ENCODE data around the gene MAST4. TPM values are rescaled to one million over a fixed set of nuclear protein-coding genes. Genes with fewer than 3 reads are reported as not detected.

MAST4 gene
- total and polyA plus RNA-seq, 12 donors = 29.6 to 93.3 (median 76.6) TPM

DNA sequence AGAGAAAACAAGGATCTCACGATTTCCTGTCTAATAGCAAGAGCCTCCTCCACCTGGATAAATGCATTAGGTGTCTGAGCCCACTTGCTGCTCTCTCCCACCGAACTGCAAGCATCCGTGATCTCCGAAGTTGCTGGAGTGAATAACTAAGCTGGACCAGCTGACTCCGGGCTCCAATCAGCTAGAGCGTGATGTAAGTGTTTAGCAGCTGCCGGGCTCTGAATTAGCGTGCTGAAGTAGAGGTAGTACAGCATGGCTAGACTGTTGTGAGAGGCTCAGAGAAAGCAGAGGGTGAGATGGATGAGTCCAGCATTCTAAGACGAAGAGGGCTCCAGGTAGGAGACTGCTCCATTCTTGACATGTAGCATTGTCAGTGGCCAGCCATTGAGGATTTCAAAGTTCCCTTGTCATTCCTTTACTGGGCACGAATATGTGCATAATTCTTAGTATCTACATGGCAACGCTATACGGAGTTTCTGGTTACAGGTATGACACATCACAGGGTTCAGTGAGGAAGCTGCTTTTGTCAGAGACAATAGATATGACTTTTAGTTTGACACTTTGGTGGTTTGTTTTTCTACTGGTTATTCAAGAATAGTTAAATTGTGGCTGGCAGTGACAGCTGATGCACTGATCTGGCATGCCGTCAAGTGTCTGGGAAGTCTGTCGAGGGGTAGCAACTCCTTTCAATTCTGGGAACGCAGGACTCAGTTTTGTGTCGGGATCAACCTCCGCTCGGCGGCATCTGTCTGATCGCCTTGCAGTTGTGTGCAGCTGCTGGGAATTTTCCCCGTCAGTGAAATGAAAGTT lies 232.6 kb downstream of the MAST4 start:
- no peak for TF ChIP-seq CTCF (IDR thresholded peaks at IDR 0.05)
- Histone ChIP-seq H3K27ac (peak overlapping the region; percentile 31 to 80 (median 72)), H3K4me3 (peak overlapping the region; percentile 30 to 59 (median 55)), H3K36me3 (no peaks in the 10 kb centered on the region), H3K9me3 (no peaks in the 10 kb centered on the region), H3K4me1 (peaks cover 0 to 59% (median 27%) of the 10 kb centered on the region in 9 donors), H3K27me3 (peaks cover 0 to 9% (median 0%) of the 10 kb centered on the region in 7 donors)
- intact Hi-C loops (cut with DNase I) = loop anchor here in 2 of 10 donors (5.0 kb wide), 3 partner anchors 64 to 134 kb away; no protein-coding TSS in a partner anchor
- WGBS, 2 donors = 1 to 2% methylated on average over 21 of the region's 21 CpGs
- peak; percentile 91 to 96 (median 95) for ATAC-seq
- DNase-seq = peak; percentile 46 to 73

DNA sequence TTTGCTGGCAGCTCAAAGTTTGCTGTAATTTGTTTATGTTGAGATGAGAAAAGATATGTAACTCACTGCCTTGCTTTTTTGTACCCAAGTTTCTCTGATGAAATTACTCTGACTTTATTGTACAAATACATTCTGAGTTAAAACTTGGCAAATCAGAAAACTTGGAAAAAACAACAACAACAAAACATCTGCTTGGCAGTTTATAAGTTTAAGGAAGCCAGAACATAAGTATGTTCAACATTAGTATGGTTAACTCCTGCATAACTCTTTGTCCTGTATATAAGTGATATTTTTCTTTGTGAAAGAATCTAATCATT lies 233.1 kb downstream of the MAST4 start:
- H3K36me3 ChIP-seq = no peaks in the 10 kb centered on the region
- no peaks in the 10 kb centered on the region for H3K9me3 ChIP-seq
- no peak for DNase-seq
- H3K27me3 ChIP-seq = peaks cover 0 to 9% (median 0%) of the 10 kb centered on the region in 7 donors
- no peak for ATAC-seq
- intact Hi-C loops (cut with DNase I) = loop anchor here in 2 of 10 donors (5.0 kb wide), 3 partner anchors 63 to 133 kb away; no protein-coding TSS in a partner anchor
- peaks cover 0 to 65% (median 27%) of the 10 kb centered on the region in 9 donors for H3K4me1 ChIP-seq
- H3K27ac ChIP-seq = peak overlapping the region; percentile 31 to 80 (median 72)
- peak overlapping the region; percentile 30 to 59 (median 55) for H3K4me3 ChIP-seq
- no peak for TF ChIP-seq CTCF (IDR thresholded peaks at IDR 0.05)

DNA sequence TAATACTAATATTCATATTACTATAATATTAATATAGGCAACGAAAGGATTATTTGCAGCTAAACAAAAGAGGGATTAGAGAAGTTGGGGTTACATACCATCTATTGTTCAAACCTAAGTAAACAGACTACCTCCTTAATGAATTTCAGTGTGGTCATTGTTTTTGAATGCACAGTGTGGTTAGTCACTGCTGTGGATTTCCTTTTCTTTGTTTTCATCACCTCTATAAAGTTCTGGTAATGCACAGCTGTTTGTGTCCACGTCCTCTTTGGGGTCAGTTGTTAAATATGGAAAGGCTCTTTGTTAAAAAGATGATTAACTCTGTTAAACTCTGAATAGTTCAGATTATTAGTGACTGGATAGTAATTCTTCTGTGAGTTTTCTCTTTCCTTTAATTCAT lies 233.6 kb downstream of the MAST4 start:
- peak overlapping the region in 8 of 10 donors; percentile 68 to 80 (median 74) for H3K27ac ChIP-seq
- peak overlapping the region in 9 of 10 donors; percentile 32 to 59 (median 56) for H3K4me3 ChIP-seq
- DNase-seq = no peak
- WGBS, 2 donors = 11 to 15% methylated on average over 2 of the region's 2 CpGs
- peak in 2 of 8 donors; percentile 31 to 34 for ATAC-seq
- peaks cover 0 to 66% (median 27%) of the 10 kb centered on the region in 9 donors for H3K4me1 ChIP-seq
- H3K36me3 ChIP-seq = no peaks in the 10 kb centered on the region
- H3K27me3 ChIP-seq = peaks cover 0 to 9% (median 0%) of the 10 kb centered on the region in 7 donors
- no peak for TF ChIP-seq CTCF (IDR thresholded peaks at IDR 0.05)
- intact Hi-C loops (cut with DNase I) = loop anchor here in 2 of 10 donors (5.0 kb wide), 3 partner anchors 62 to 132 kb away; no protein-coding TSS in a partner anchor
- no peaks in the 10 kb centered on the region for H3K9me3 ChIP-seq

DNA sequence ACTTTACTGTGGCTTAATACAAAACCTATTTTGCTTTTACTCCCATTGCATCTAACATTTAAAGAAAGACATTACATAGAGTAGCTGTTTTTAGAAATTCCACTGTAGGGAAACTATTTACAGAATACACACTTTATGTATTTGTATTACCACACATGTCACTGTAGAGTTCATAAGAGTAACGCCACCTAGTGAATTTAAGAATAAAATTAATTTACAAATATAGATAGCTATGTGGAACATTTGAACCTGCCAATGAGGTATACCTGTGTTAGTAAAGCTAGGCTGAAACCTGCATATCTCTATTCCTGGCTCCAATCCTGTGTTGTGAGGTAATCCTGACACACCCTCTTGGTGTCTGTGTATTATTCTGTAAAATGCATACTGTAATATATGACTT lies 234.4 kb downstream of the MAST4 start:
- Histone ChIP-seq H3K27me3 (peaks cover 0 to 9% (median 0%) of the 10 kb centered on the region in 7 donors), H3K9me3 (no peaks in the 10 kb centered on the region), H3K4me3 (peak overlapping the region in 8 of 10 donors; percentile 37 to 59 (median 56)), H3K27ac (peak overlapping the region in 6 of 10 donors; percentile 5 to 78 (median 72)), H3K36me3 (no peaks in the 10 kb centered on the region), H3K4me1 (peaks cover 0 to 67% (median 27%) of the 10 kb centered on the region in 9 donors)
- ATAC-seq = no peak
- WGBS, 2 donors = 18 to 25% methylated on average over 1 of the region's 1 CpG
- no peak for DNase-seq
- intact Hi-C loops (cut with DNase I) = no loop called here
- TF ChIP-seq CTCF (IDR thresholded peaks at IDR 0.05) = peak in 7 of 9 donors; percentile 17 to 48 (median 33)
